ENCODE data around the gene LCE1E. TPM values are rescaled to one million over a fixed set of nuclear protein-coding genes. Genes with fewer than 3 reads are reported as not detected.

The LCE1E gene, protein sequence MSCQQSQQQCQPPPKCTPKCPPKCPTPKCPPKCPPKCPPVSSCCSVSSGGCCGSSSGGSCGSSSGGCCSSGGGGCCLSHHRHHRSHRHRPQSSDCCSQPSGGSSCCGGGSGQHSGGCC
- not detected in 2 replicates for total RNA-seq (2013; cell fraction: nucleolus; rRNA removed)
- total RNA-seq (2014; rRNA removed) (0.45 and 1.1 TPM in 2 replicates), total RNA-seq (2014; rRNA removed; fragmentation: Illumina TruSeq; extraction: Trizol) (0.41 and 0.49 TPM in 2 replicates), total RNA-seq (2021) (1.0 and 3.7 TPM in 2 replicates), polyA plus RNA-seq (2011; rRNA removed) (0.88 and 1.4 TPM in 2 replicates), polyA plus RNA-seq (2014; fragmentation: Illumina TruSeq; extraction: Trizol) (0.51 and 0.90 TPM in 2 replicates), polyA plus RNA-seq (2014; fragmentation: Nextera tagmentation; extraction: Ambion mirVana) (under 1 TPM in 1 of 2 experiments, not detected in 1; 0.33 TPM), polyA plus RNA-seq (2014; rRNA removed) (1.1 and 1.3 TPM in 2 replicates), polyA plus RNA-seq (2016; fragmentation: Nextera tagmentation; extraction: Ambion mirVana) (1 to 10 TPM; 6.6 to 8.2 TPM), polyA minus RNA-seq (2011; rRNA and poly(A)+ RNA removed) (0.77 and 1.1 TPM in 2 replicates), Bru-seq, nascent RNA (percentile 41 among the genes with signal in this experiment), BruChase-seq, experiment 1, labeled RNA remaining after a 6-hour chase (percentile 30 among the genes with signal in this experiment), BruChase-seq, experiment 2, labeled RNA remaining after a 2-hour chase (percentile 26 among the genes with signal in this experiment)
- polyA plus RNA-seq (2011; ENCODE audit: low read depth): not detected
- polyA plus RNA-seq (2011; cell fraction: cytosol; rRNA removed): 1.2 and 1.7 TPM in 2 replicates
- polyA plus RNA-seq (2011; cell fraction: nucleus; rRNA removed): 1.5 and 1.6 TPM in 2 replicates
- 0.70 and 0.76 TPM in 2 replicates for polyA plus RNA-seq (2012)
- polyA minus RNA-seq (2011; cell fraction: cytosol; rRNA and poly(A)+ RNA removed): not detected in 2 replicates
- 2.0 and 2.4 TPM in 2 replicates for polyA minus RNA-seq (2011; cell fraction: nucleus; rRNA and poly(A)+ RNA removed)
- long read RNA-seq, experiment 1, partial matches to known transcripts: 0 of 5 reads
- long read RNA-seq, experiment 1, other reads (novel, unspliced or antisense): 0 of 5 reads
- long read RNA-seq, experiment 2: 0 reads

DNA sequence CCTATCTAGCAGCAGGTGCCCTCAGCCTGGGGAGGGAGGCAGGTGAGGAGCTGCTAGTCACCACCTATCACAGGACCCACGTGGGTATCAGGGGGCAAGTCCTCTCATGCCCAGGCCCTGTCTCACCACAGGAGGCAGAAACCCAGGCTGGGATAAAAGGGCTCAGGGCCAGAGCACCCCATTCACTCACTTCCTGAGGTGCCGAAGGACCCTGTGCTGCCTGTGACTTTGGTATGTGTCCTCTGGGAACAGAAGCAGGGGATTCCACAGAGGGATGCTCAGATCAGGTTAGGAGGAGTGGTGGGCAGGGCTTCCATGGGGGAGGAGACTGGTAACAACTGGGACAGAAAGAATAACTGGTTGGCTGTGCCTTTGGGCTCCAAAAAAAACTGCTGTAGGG, at the start of gene LCE1E:
LCE1E (plus strand) TSS at position 181 of the 400 bp plus-strand sequence. CDS start 1,043 bp downstream, outside the sequence.
- no peaks in the 10 kb centered on the region; the same call in 2 of the 3 replicates for H3K9me3 ChIP-seq (replicated peaks; ENCODE audit: control insufficient read depth, insufficient read depth, low read length)
- no peaks in the 10 kb centered on the region for H3K79me2 ChIP-seq (ENCODE audit: control insufficient read depth, insufficient read depth, low read length)
- no TSS peak for BruUV-seq (replicated peaks)
- in situ Hi-C loops (cut with MboI): no loop called here
- CTCF ChIA-PET: interaction anchor here (1.0 kb wide), 1 partner anchor 14 kb away, joined by 4 read pairs; no protein-coding TSS in a partner anchor
- WGBS (ENCODE audit: insufficient coverage, insufficient replicate concordance, low lambda C conversion rate, missing lambda C conversion rate): 8% methylated on average over 2 of the region's 2 CpGs
- RAD21 ChIA-PET (ENCODE audit: unreplicated experiment): no interaction called here
- no peak within 1 kb of the TSS for H3K4me2 ChIP-seq (ENCODE audit: control insufficient read depth, insufficient read depth)
- H3K27ac ChIP-seq (ENCODE audit: control insufficient read depth, insufficient read depth): no peak within 1 kb of the TSS
- no peak within 1 kb of the TSS for H3K9ac ChIP-seq (ENCODE audit: control insufficient read depth, insufficient read depth, low read length)
- peak; percentile 76 for ATAC-seq
- no peak within 1 kb of the TSS for H2AFZ ChIP-seq (ENCODE audit: control insufficient read depth, low read depth, low read length)
- POLR2A ChIA-PET: no interaction called here
- H3K4me1 ChIP-seq (ENCODE audit: control insufficient read depth, insufficient read depth, low read length): no peaks in the 10 kb centered on the region
- no peaks in the 10 kb centered on the region; a peak in 1 of 4 replicates for H3K27me3 ChIP-seq (replicated peaks in 1 of 2; ENCODE audit: control insufficient read depth in 2 of 2, insufficient read depth in 2 of 2, low read length in 1 of 2)
- no peak for FAIRE-seq
- H3K36me3 ChIP-seq (ENCODE audit: control insufficient read depth in 2 of 2, insufficient read depth in 2 of 2, low read length in 1 of 2): no peaks in the 10 kb centered on the region
- no peak within 1 kb of the TSS for H3K4me3 ChIP-seq
- SMC1A ChIA-PET (ENCODE audit: uncharacterized antibody, unreplicated experiment): no interaction called here
- intact Hi-C loops (cut with micrococcal nuclease; ENCODE audit: unreplicated experiment): no loop called here
- H4K20me1 ChIP-seq (ENCODE audit: control insufficient read depth, insufficient read depth): no peaks in the 10 kb centered on the region
- DNase-seq (ENCODE audit: low read depth, low spot score): no peak
- TF ChIP-seq TCF12 (IDR thresholded peaks at IDR 0.05; ENCODE audit: low read depth, low read length) (no peak), KAT2A (conservative IDR thresholded peaks at IDR 0.05; ENCODE audit: control insufficient read depth, low read depth, low read length) (no peak), IRF3 (IDR thresholded peaks at IDR 0.05) (no peak), MEF2A (IDR thresholded peaks at IDR 0.05; ENCODE audit: insufficient read depth, low read depth, low read length) (no peak), WRNIP1 (IDR thresholded peaks at IDR 0.05; ENCODE audit: borderline replicate concordance, low read depth, low read length) (no peak)
- TF ChIP-seq, protein P1, sequence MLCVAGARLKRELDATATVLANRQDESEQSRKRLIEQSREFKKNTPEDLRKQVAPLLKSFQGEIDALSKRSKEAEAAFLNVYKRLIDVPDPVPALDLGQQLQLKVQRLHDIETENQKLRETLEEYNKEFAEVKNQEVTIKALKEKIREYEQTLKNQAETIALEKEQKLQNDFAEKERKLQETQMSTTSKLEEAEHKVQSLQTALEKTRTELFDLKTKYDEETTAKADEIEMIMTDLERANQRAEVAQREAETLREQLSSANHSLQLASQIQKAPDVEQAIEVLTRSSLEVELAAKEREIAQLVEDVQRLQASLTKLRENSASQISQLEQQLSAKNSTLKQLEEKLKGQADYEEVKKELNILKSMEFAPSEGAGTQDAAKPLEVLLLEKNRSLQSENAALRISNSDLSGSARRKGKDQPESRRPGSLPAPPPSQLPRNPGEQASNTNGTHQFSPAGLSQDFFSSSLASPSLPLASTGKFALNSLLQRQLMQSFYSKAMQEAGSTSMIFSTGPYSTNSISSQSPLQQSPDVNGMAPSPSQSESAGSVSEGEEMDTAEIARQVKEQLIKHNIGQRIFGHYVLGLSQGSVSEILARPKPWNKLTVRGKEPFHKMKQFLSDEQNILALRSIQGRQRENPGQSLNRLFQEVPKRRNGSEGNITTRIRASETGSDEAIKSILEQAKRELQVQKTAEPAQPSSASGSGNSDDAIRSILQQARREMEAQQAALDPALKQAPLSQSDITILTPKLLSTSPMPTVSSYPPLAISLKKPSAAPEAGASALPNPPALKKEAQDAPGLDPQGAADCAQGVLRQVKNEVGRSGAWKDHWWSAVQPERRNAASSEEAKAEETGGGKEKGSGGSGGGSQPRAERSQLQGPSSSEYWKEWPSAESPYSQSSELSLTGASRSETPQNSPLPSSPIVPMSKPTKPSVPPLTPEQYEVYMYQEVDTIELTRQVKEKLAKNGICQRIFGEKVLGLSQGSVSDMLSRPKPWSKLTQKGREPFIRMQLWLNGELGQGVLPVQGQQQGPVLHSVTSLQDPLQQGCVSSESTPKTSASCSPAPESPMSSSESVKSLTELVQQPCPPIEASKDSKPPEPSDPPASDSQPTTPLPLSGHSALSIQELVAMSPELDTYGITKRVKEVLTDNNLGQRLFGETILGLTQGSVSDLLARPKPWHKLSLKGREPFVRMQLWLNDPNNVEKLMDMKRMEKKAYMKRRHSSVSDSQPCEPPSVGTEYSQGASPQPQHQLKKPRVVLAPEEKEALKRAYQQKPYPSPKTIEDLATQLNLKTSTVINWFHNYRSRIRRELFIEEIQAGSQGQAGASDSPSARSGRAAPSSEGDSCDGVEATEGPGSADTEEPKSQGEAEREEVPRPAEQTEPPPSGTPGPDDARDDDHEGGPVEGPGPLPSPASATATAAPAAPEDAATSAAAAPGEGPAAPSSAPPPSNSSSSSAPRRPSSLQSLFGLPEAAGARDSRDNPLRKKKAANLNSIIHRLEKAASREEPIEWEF (IDR thresholded peaks at IDR 0.05; ENCODE audit: insufficient replicate concordance, low read depth, low read length): no peak
- TF ChIP-seq, protein P2, sequence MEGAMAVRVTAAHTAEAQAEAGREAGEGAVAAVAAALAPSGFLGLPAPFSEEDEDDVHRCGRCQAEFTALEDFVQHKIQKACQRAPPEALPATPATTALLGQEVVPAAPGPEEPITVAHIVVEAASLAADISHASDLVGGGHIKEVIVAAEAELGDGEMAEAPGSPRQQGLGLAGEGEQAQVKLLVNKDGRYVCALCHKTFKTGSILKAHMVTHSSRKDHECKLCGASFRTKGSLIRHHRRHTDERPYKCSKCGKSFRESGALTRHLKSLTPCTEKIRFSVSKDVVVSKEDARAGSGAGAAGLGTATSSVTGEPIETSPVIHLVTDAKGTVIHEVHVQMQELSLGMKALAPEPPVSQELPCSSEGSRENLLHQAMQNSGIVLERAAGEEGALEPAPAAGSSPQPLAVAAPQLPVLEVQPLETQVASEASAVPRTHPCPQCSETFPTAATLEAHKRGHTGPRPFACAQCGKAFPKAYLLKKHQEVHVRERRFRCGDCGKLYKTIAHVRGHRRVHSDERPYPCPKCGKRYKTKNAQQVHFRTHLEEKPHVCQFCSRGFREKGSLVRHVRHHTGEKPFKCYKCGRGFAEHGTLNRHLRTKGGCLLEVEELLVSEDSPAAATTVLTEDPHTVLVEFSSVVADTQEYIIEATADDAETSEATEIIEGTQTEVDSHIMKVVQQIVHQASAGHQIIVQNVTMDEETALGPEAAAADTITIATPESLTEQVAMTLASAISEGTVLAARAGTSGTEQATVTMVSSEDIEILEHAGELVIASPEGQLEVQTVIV (IDR thresholded peaks at IDR 0.05; ENCODE audit: borderline replicate concordance, partially characterized antibody): no peak
